Glomerular visceral epithelial cell (primary cell): ENCODE data around the gene SLC11A1.

ENCODE experiments used
- DNase-seq: peaks from one replicate; pipeline ENCODE4 v3.0.0-alpha.2; 2016; ENCODE audit errors: extremely low spot score

SLC11A1 gene

GRCh38 chr2:218435003-218435982, 53.2 kb downstream of the SLC11A1 start:
- no peak for DNase-seq

GRCh38 chr2:218436992-218437391, 54.9 kb downstream of the SLC11A1 start:
- no peak for DNase-seq

GRCh38 chr2:218437969-218438368, 55.9 kb downstream of the SLC11A1 start:
- DNase-seq = no peak

- DNase-seq = no peak
These were observed 56.5 kb downstream of the SLC11A1 start for GRCh38 chr2:218438596-218438995.

GRCh38 chr2:218444692-218445357, 62.8 kb downstream of the SLC11A1 start:
- DNase-seq = no peak

- no peak for DNase-seq
These were observed 63.5 kb downstream of the SLC11A1 start for GRCh38 chr2:218445602-218446001.
